ENCODE measurements around the gene TMEM221.
"Not testable (repeated sequence)": the region's sequence is repeated elsewhere in the genome, so short reads cannot be mapped to it uniquely, and the experiment has no call there.

The TMEM221 gene

DNA sequence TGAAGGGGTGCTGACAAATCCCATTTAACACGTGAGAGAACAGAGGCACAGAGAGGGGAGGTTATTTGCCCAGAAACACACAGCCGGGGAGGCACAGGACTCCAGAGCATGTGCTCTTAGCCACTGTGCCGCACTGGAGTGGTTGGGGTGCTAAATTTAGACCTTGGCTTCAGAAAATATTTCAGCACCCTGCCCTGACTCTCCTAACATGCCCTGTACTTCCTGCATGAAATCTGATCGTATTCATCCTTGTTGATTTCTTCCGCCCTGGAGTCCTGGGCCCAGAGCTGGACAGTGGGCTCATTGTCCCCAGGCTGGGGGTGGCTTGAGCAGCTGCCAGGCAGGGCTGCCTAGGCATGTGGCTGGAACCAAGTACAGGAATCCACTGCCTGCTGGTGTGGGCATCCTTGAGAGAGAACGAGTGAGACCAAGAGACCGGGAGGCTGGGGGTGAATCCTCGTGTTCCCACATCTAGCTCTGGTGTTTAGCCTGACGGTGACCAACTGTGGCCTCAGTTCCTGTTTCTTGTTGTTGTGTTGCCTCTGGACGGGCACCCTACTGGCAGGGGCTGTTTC is 27.2 kb upstream of the TMEM221 start:
- TF ChIP-seq CTCF (IDR thresholded peaks at IDR 0.05; ENCODE audit: low read depth, low read length) = no peak

GRCh38 chr19:17475011-17475540 is 26.6 kb upstream of the TMEM221 start:
- H3K9me3 ChIP-seq (ENCODE audit: severe bottlenecking); H3K36me3 ChIP-seq; H3K27ac ChIP-seq; DNase-seq; H3K4me3 ChIP-seq (ENCODE audit: low read depth, low read length); H3K27me3 ChIP-seq (ENCODE audit: insufficient read depth, low read depth, severe bottlenecking): not testable (repeated sequence)

More for the DNA sequence above, 27.2 kb upstream of the TMEM221 start:
- Histone ChIP-seq H3K27me3 (ENCODE audit: insufficient read depth, low read depth, severe bottlenecking) (no peaks in the 10 kb centered on the region), H3K27ac (no peak overlapping the region), H3K9me3 (ENCODE audit: severe bottlenecking) (no peaks in the 10 kb centered on the region), H3K4me3 (ENCODE audit: low read depth, low read length) (no peak overlapping the region), H3K36me3 (no peaks in the 10 kb centered on the region)
- no peak for DNase-seq

DNA sequence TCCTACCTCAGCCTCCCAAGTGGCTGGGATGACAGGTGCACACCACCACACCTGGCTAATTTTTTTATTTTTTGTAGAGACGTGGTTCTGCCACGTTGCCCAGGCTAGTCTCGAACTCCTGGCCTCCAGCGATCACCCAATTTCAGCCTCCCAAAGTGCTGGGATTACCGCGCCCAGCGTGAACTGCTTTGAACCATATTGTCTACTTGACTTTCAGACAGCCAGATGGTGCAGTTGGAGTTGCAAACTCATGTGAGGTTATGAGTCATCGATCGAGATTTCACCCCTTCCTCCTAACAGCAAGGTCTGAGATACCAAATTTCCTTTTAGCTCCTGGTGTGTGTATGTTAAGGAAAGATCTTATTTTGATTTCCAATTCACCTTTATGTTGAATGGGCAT is 24.6 kb upstream of the TMEM221 start:
- Histone ChIP-seq H3K9me3 (ENCODE audit: severe bottlenecking) (no peaks in the 10 kb centered on the region), H3K4me3 (ENCODE audit: low read depth, low read length) (no peak overlapping the region), H3K27ac (no peak overlapping the region), H3K36me3 (no peaks in the 10 kb centered on the region), H3K27me3 (ENCODE audit: insufficient read depth, low read depth, severe bottlenecking) (no peaks in the 10 kb centered on the region)
- no peak for TF ChIP-seq CTCF (IDR thresholded peaks at IDR 0.05; ENCODE audit: low read depth, low read length)
- peak; percentile 30 for DNase-seq

DNA sequence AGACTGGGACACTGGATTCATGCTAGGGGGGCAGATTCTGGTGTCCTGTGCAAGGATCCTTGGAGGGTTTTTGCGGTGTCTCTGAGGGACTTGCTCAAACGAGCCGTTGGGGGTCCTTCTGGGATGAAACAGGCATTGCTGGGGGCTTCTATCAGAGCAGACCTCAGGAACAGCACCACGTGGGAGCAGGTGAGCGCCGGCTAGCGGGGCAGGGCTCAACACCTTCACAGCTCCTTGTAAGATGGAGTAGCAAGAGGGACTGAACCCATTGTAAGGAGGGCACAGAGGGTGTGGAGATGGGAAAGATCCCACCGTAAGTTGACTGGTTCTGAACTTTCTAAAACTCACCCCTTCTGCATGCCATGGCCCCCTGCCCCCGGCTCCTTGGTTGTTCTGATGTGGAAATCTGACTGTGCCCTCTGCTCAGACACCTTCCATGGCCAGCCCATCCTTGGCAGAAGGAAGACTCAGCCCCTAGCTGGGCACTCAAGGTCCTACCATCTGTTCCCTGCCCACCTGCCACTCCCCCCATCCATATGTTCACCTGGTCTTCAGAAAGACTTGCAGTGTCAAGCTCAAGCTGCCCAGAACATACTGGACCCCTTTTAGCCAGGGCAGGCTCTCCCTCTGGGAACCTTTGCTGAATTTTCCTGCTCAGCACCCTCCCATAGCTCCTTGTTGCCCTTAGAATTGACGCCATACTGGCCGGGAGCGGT is 23.1 kb upstream of the TMEM221 start:
- DNase-seq = no peak
- H3K9me3 ChIP-seq (ENCODE audit: severe bottlenecking) = no peaks in the 10 kb centered on the region
- TF ChIP-seq CTCF (IDR thresholded peaks at IDR 0.05; ENCODE audit: low read depth, low read length) = no peak
- peak overlapping the region; percentile 81 for H3K4me3 ChIP-seq (ENCODE audit: low read depth, low read length)
- no peaks in the 10 kb centered on the region for H3K36me3 ChIP-seq
- H3K27ac ChIP-seq = no peak overlapping the region; the same call in 1 of the 2 replicates
- no peaks in the 10 kb centered on the region for H3K27me3 ChIP-seq (ENCODE audit: insufficient read depth, low read depth, severe bottlenecking)

DNA sequence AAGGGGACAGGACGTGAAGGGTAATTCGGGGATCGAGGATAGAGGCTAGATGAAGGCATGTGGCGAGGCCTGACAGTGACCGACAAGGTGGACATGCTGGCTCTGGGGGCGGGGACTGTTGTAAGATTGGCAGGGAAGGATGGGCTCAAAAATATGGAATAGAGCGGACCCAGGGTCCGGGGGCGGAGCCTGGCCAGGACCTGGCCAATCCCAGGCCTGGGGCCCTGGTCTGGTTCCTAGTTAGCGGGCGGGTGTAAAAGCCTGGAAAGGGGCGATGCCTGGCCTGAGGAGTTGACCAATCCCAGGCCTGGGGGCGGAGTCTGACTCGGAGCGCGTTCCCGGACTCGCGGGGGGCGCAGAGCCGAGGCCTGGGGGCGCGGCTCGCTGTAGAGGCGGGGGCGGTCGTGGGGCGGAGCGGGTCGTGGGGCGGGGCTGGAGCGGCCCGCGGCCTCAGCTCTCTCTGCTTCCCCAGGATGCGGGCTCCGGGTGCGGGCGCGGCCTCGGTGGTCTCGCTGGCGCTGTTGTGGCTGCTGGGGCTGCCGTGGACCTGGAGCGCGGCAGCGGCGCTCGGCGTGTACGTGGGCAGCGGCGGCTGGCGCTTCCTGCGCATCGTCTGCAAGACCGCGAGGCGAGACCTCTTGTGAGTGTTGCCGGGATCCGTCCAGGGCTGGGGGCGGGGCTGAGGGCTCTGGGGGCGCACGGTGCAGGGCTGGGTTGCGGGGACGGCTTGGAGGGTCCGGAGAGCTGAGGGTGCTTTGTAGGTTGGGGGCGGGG is 21.8 kb upstream of the TMEM221 start, which contains the start of gene SLC27A1:
Gene SLC27A1 (plus strand): TSS at position 457 of the 774 bp plus-strand sequence. CDS start 17 bp downstream, at position 474.
- Histone ChIP-seq H3K36me3 (no peaks in the 10 kb centered on the region), H3K4me3 (ENCODE audit: low read depth, low read length) (peak within 1 kb of the TSS; percentile 81), H3K27ac (peak within 1 kb of the TSS; percentile 93), H3K9me3 (ENCODE audit: severe bottlenecking) (no peaks in the 10 kb centered on the region), H3K27me3 (ENCODE audit: insufficient read depth, low read depth, severe bottlenecking) (no peaks in the 10 kb centered on the region)
- TF ChIP-seq CTCF (IDR thresholded peaks at IDR 0.05; ENCODE audit: low read depth, low read length) = no peak
- DNase-seq = peak; percentile 99
